CD4-positive, alpha-beta memory T cell (primary cell): Measurements from ENCODE around the gene HUWE1. TPM values are rescaled to one million over a fixed set of nuclear protein-coding genes. Genes with fewer than 3 reads are reported as not detected.

Experiments used
- CTCF ChIA-PET: fragments of 350-600 bp; sonication (Branson Sonifier 250); formaldehyde crosslinking; loops from one replicate; lab custom pipeline; 2021; ENCODE audit warnings: inconsistent platforms; ENCODE audit not compliant: partially characterized antibody; lab: Charles Lee
- POLR2A ChIA-PET: fragments of 350-600 bp; sonication (Branson Sonifier 250); formaldehyde crosslinking; loops from one replicate; lab custom pipeline; 2021; ENCODE audit not compliant: partially characterized antibody; lab: Charles Lee
- DNase-seq, 5 donors: peaks; one replicate each; pipeline versions ENCODE4 v3.0.0 to v3.0.0-alpha.2; 2020 to 2022; ENCODE audit warnings: mixed read lengths in 1 of 5
- H3K27ac ChIP-seq: one replicate; pipeline ENCODE4 v1.7.0; 2013; ENCODE audit warnings: low read depth, low read length
- H3K27me3 ChIP-seq: 2 replicates; pipeline ENCODE4 v1.7.0; 2013; ENCODE audit warnings: mild to moderate bottlenecking, low read length, moderate library complexity; ENCODE audit not compliant: insufficient read depth
- H3K36me3 ChIP-seq: 2 replicates; pipeline ENCODE4 v1.7.0; 2013; ENCODE audit warnings: mild to moderate bottlenecking, low read length, moderate library complexity; ENCODE audit not compliant: insufficient read depth
- H3K4me1 ChIP-seq: 2 replicates; pipeline ENCODE4 v1.7.0; 2013; ENCODE audit warnings: mild to moderate bottlenecking, low read length, moderate library complexity; ENCODE audit not compliant: insufficient read depth
- H3K4me3 ChIP-seq, 2 donors: one replicate each; pipeline ENCODE4 v1.7.0; 2013; ENCODE audit warnings: low read length in 2 of 2, mild to moderate bottlenecking in 1 of 2
- H3K9me3 ChIP-seq, 2 donors: one replicate each; pipeline ENCODE4 v1.7.0; 2013; ENCODE audit warnings: low read length in 2 of 2, control low read depth in 1 of 2; ENCODE audit not compliant: control insufficient read depth in 1 of 2
- H3K27ac Mint-ChIP-seq, 7 donors: one replicate each; pipeline ENCODE4 v1.8.0; 2020 to 2021; ENCODE audit warnings: mixed read lengths in 7 of 7, mild to moderate bottlenecking in 6 of 7, inconsistent platforms in 3 of 7, moderate library complexity in 3 of 7
- H3K27me3 Mint-ChIP-seq, 2 donors: one replicate each; pipeline ENCODE4 v1.8.0; 2020 to 2021; ENCODE audit warnings: mixed read lengths in 2 of 2
- H3K36me3 Mint-ChIP-seq, 2 donors: one replicate each; pipeline ENCODE4 v1.8.0; 2020 to 2021; ENCODE audit warnings: mixed read lengths in 2 of 2, inconsistent platforms in 1 of 2, mild to moderate bottlenecking in 1 of 2
- H3K4me1 Mint-ChIP-seq, 4 donors: one replicate each; pipeline ENCODE4 v1.8.0; 2020 to 2021; ENCODE audit warnings: mixed read lengths in 4 of 4, mild to moderate bottlenecking in 1 of 4
- H3K4me3 Mint-ChIP-seq, 8 donors: one replicate each; pipeline ENCODE4 v1.8.0; 2020 to 2021; ENCODE audit warnings: mixed read lengths in 8 of 8, mild to moderate bottlenecking in 7 of 8, moderate library complexity in 6 of 8, inconsistent platforms in 3 of 8
- H3K9me3 Mint-ChIP-seq, 8 donors: one replicate each; pipeline ENCODE4 v1.8.0; 2020 to 2021; ENCODE audit warnings: mixed read lengths in 8 of 8, mild to moderate bottlenecking in 5 of 8, inconsistent platforms in 3 of 8, moderate library complexity in 1 of 8
- intact Hi-C: fragments of 100-400 bp; cut with micrococcal nuclease; formaldehyde crosslinking; loops from one replicate; pipeline ENCODE4 v1.15.1; 2023
- polyA plus RNA-seq, 2 donors: library from polyadenylated mRNA; unstranded; fragments of 300-500 nt; fragmentation: Illumina TruSeq; gene quantifications; one replicate each; pipeline ENCODE4 v1.2.3, GENCODE V29; 2021
- total RNA-seq, 2 experiments: library from RNA; stranded (reverse); gene quantifications; one replicate each; pipeline ENCODE4 v1.2.3, GENCODE V29; 2021

HUWE1 gene
- total and polyA plus RNA-seq, 4 experiments from 2014 or later: 3.3 to 202 (median 97.7) TPM

DNA sequence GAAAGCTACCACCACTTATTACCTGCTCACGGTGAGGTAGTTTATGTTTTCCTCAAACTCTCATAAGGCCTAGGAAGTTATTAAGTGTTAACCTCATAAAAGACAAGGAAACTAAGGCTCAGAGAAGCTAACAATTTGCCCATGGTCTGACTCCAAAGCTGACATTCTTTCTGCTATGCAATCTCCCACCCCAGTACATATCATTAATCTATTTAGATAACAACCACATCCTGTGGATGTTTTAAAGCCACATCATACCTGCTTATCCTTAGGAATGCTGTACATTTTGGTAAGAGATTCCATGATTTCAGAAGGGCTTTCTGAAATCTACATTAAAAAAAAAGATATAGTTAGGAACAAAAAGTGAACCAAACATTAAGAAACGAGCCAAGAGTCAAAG is 55.4 kb downstream of the HUWE1 start:
- Histone ChIP-seq H3K36me3 (peaks cover 66% of the 10 kb centered on the region), H3K27me3 (no peaks in the 10 kb centered on the region), H3K9me3 (no peaks in the 10 kb centered on the region), H3K4me3 (no peak overlapping the region), H3K4me1 (no peaks in the 10 kb centered on the region), H3K27ac (no peak overlapping the region)
- Mint-ChIP-seq H3K4me1 (peaks cover 0 to 5% (median under 1%) of the 10 kb centered on the region in 4 donors), H3K27ac (peak overlapping the region in 4 of 7 donors; percentile 19 to 64 (median 54)), H3K4me3 (no peak overlapping the region), H3K9me3 (no peaks in the 10 kb centered on the region), H3K36me3 (peaks cover 10 to 86% of the 10 kb centered on the region in 2 donors), H3K27me3 (no peaks in the 10 kb centered on the region)
- intact Hi-C loops: no loop called here
- CTCF ChIA-PET: no interaction called here
- no peak for DNase-seq
- POLR2A ChIA-PET: no interaction called here

- intact Hi-C loops: no loop called here
- no peaks in the 10 kb centered on the region for H3K4me1 ChIP-seq
- no peak overlapping the region for H3K27ac ChIP-seq
- peaks cover 66% of the 10 kb centered on the region for H3K36me3 ChIP-seq
- H3K4me1 Mint-ChIP-seq: peaks cover 0 to 5% (median under 1%) of the 10 kb centered on the region in 4 donors
- no peaks in the 10 kb centered on the region for H3K27me3 ChIP-seq
- H3K9me3 ChIP-seq: no peaks in the 10 kb centered on the region
- H3K27me3 Mint-ChIP-seq: no peaks in the 10 kb centered on the region
- H3K4me3 ChIP-seq: no peak overlapping the region
- H3K4me3 Mint-ChIP-seq: no peak overlapping the region
- H3K36me3 Mint-ChIP-seq: peaks cover 10 to 84% of the 10 kb centered on the region in 2 donors
- ChIA-PET POLR2A (no interaction called here), CTCF (no interaction called here)
- no peak overlapping the region for H3K27ac Mint-ChIP-seq
- no peaks in the 10 kb centered on the region for H3K9me3 Mint-ChIP-seq
- DNase-seq: no peak
Observed at GRCh38 chrX:53630261-53630660, 56.3 kb downstream of the HUWE1 start.

DNA sequence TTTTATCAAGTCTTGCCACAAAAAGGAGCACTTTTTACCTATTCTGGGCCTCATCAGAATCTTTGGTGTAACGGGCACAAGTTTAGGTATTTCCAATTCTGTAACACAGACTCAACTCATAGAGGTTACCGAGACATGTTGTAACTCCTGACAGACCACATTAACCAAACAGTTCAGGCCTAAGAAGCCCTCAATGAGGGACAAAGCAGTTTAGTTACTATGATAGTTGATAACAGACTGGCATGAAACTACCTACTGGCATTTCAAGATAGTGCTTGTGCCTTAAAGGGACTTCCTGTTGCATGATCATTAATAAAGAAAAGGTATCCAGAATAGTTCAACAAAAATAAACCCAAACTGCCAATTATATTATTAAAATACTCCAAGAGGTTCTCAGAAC is 64.1 kb downstream of the HUWE1 start:
- peaks cover 0 to 5% (median 4%) of the 10 kb centered on the region in 4 donors for H3K4me1 Mint-ChIP-seq
- no peak overlapping the region for H3K4me3 ChIP-seq
- H3K27me3 Mint-ChIP-seq: no peaks in the 10 kb centered on the region
- H3K27ac Mint-ChIP-seq: peak overlapping the region in 1 of 7 donors; percentile 42
- H3K4me1 ChIP-seq: no peaks in the 10 kb centered on the region
- no peak overlapping the region for H3K4me3 Mint-ChIP-seq
- H3K27me3 ChIP-seq: no peaks in the 10 kb centered on the region
- no peaks in the 10 kb centered on the region for H3K9me3 ChIP-seq
- peaks cover 14 to 74% of the 10 kb centered on the region in 2 donors for H3K36me3 Mint-ChIP-seq
- no peaks in the 10 kb centered on the region for H3K9me3 Mint-ChIP-seq
- ChIA-PET CTCF (no interaction called here), POLR2A (no interaction called here)
- DNase-seq: no peak
- intact Hi-C loops: no loop called here
- no peak overlapping the region for H3K27ac ChIP-seq
- H3K36me3 ChIP-seq: peaks cover 60% of the 10 kb centered on the region

DNA sequence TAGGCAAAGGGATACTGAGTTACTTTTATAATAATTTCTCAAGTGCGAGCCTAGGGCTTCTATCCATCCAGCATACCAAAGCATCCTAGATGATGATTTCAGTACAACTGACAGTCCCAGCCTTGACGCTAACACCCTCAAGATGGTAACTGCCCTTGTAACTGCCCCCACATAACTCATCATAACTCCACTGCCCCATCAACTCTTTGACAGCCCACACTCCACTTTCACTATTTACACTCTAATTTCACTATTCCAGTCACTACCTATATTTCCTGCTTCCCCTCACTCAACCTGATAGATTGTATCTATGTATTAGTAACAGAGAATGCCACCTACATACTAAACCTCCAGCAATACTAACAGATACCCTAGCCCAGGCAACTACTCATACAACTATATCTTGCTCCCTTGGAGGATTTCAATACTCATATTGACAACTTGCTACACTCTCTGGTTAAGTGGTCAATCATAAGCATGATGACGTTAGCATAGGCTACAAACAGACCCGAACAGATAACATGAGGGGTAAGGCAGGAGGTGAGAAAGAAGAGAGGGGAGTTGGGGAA is 65.0 kb downstream of the HUWE1 start:
- H3K36me3 ChIP-seq: peaks cover 62% of the 10 kb centered on the region
- DNase-seq: no peak
- Mint-ChIP-seq H3K36me3 (peaks cover 22 to 75% of the 10 kb centered on the region in 2 donors), H3K4me1 (peaks cover 0 to 5% (median 4%) of the 10 kb centered on the region in 4 donors), H3K4me3 (no peak overlapping the region), H3K27ac (peak overlapping the region in 4 of 7 donors; percentile 19 to 65 (median 50)), H3K27me3 (no peaks in the 10 kb centered on the region), H3K9me3 (no peaks in the 10 kb centered on the region)
- H3K27ac ChIP-seq: no peak overlapping the region
- H3K4me3 ChIP-seq: no peak overlapping the region
- no peaks in the 10 kb centered on the region for H3K27me3 ChIP-seq
- no peaks in the 10 kb centered on the region for H3K9me3 ChIP-seq
- intact Hi-C loops: no loop called here
- ChIA-PET CTCF (no interaction called here), POLR2A (no interaction called here)
- no peaks in the 10 kb centered on the region for H3K4me1 ChIP-seq

DNA sequence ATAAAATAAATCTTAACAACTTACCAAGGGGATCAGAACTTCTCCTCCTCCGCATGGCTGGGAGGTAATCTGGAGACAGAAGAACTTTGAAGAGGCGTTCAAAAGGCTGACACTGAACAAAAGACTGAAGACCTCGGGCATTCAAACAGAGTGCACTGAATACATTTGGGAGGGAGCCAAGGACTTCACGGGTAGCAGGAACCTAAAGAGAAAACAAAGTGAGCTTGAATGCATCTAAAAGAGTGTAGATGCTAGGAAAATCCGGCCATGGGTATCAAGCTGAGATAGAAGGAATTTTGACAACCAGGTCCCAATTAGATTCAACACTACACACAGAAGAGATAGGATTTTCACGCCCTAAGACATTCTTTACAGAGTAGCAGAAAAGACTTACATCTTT is 69.6 kb downstream of the HUWE1 start:
- Mint-ChIP-seq H3K9me3 (no peaks in the 10 kb centered on the region), H3K36me3 (peaks cover 17 to 80% of the 10 kb centered on the region in 2 donors), H3K4me3 (no peak overlapping the region), H3K27ac (no peak overlapping the region), H3K4me1 (peaks cover 0 to 5% (median 5%) of the 10 kb centered on the region in 4 donors), H3K27me3 (no peaks in the 10 kb centered on the region)
- Histone ChIP-seq H3K4me3 (no peak overlapping the region), H3K4me1 (no peaks in the 10 kb centered on the region), H3K27me3 (no peaks in the 10 kb centered on the region), H3K36me3 (peaks cover 61% of the 10 kb centered on the region), H3K27ac (no peak overlapping the region), H3K9me3 (no peaks in the 10 kb centered on the region)
- no peak for DNase-seq
- intact Hi-C loops: no loop called here
- POLR2A ChIA-PET: no interaction called here
- CTCF ChIA-PET: no interaction called here

DNA sequence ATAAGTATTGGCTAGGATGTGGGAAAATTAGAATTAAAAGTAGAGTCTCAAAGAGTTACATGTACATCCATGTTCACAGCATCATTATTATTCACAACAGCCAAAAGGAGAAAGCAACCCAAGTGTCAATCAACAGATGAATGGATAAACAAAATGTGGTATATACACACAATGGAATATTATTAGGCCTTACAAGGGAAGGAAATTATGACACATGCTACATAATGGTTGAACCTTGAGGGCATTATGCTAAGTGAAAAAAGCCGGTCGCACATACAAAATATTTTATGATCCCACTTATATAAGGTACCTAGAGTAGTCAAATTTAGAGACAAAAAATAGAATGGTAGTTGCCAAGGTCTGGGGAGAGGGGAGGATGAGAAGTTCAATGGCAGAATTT is 80.1 kb downstream of the HUWE1 start:
- Mint-ChIP-seq H3K4me1 (peaks cover 0 to 4% (median 0%) of the 10 kb centered on the region in 4 donors), H3K36me3 (peaks cover 5 to 68% of the 10 kb centered on the region in 2 donors), H3K27me3 (no peaks in the 10 kb centered on the region), H3K27ac (no peak overlapping the region), H3K9me3 (no peaks in the 10 kb centered on the region), H3K4me3 (no peak overlapping the region)
- intact Hi-C loops: no loop called here
- H3K9me3 ChIP-seq: no peaks in the 10 kb centered on the region
- CTCF ChIA-PET: no interaction called here
- POLR2A ChIA-PET: no interaction called here
- no peaks in the 10 kb centered on the region for H3K27me3 ChIP-seq
- H3K27ac ChIP-seq: no peak overlapping the region
- peaks cover 56% of the 10 kb centered on the region for H3K36me3 ChIP-seq
- no peaks in the 10 kb centered on the region for H3K4me1 ChIP-seq
- no peak overlapping the region for H3K4me3 ChIP-seq
- no peak for DNase-seq

GRCh38 chrX:53605004-53605403 is 81.5 kb downstream of the HUWE1 start:
- no peak for DNase-seq
- H3K27me3 Mint-ChIP-seq: no peaks in the 10 kb centered on the region
- CTCF ChIA-PET: no interaction called here
- Histone ChIP-seq H3K9me3 (no peaks in the 10 kb centered on the region), H3K36me3 (peaks cover 59% of the 10 kb centered on the region), H3K27me3 (no peaks in the 10 kb centered on the region), H3K27ac (no peak overlapping the region), H3K4me1 (no peaks in the 10 kb centered on the region), H3K4me3 (no peak overlapping the region)
- POLR2A ChIA-PET: no interaction called here
- peaks cover 5 to 67% of the 10 kb centered on the region in 2 donors for H3K36me3 Mint-ChIP-seq
- peaks cover 0 to 4% (median 0%) of the 10 kb centered on the region in 4 donors for H3K4me1 Mint-ChIP-seq
- intact Hi-C loops: no loop called here
- H3K4me3 Mint-ChIP-seq: no peak overlapping the region
- no peak overlapping the region for H3K27ac Mint-ChIP-seq
- no peaks in the 10 kb centered on the region for H3K9me3 Mint-ChIP-seq
